MM.1S (cell line): ENCODE data around the gene GARS1.

Experiments used
- CTCF ChIP-seq: fragments of 300-600 bp; sonication (generic); IDR thresholded peaks from 2 replicates; pipeline ENCODE4 v1.5.1; 2016; ENCODE audit warnings: antibody characterized with exemption, low read length, mixed read lengths
- EZH2 ChIP-seq: fragments of 300-600 bp; sonication (generic); optimal IDR thresholded peaks from 2 replicates; pipeline ENCODE3; 2017; ENCODE audit warnings: low read depth, mild to moderate bottlenecking, antibody characterized with exemption, low read length, mixed read lengths

DNA sequence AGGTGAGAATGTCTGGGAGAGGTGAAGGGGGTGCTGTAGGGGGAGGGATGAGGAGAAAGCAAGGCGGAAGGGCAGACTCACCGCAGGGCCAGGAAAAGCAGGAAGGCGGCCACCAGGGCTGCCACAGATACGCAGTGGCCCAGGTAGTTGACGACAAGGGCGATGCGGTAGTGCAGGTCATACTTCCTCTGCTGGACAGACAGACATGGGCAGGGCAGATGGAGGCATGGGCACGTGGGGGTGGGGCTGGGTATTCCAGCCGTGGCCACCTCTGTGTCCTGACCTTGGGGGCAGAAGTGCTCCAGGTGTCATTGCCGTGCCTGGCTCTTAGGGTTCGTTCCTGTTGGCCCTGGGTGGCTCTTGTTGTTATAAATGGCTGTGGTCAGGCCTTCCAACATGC is 70.8 kb downstream of the GARS1 start:
- TF ChIP-seq CTCF, result no peak
- no peak for TF ChIP-seq EZH2
